ENCODE measurements around the gene ZNF516.

- TF ChIP-seq CTCF (CRISPR knock-in tag; IDR thresholded peaks at IDR 0.05) = no peak
- no peak for TF ChIP-seq ZHX1 (CRISPR knock-in tag; IDR thresholded peaks at IDR 0.05; ENCODE audit: low read depth)
- no peak for TF ChIP-seq EP300 (IDR thresholded peaks at IDR 0.05; ENCODE audit: low read depth in 2 of 2, low read length in 2 of 2)
- TF ChIP-seq EP300 (CRISPR knock-in tag; IDR thresholded peaks at IDR 0.05; ENCODE audit: borderline replicate concordance) = no peak
- no peak for TF ChIP-seq JDP2 (CRISPR knock-in tag; IDR thresholded peaks at IDR 0.05; ENCODE audit: borderline replicate concordance)
- TF ChIP-seq SOX6 (IDR thresholded peaks at IDR 0.05) = no peak
- TF ChIP-seq SOX6 (CRISPR knock-in tag; IDR thresholded peaks at IDR 0.05) = no peak
- no peak for TF ChIP-seq E2F5 (CRISPR knock-in tag; conservative IDR thresholded peaks at IDR 0.05)
Observed at GRCh38 chr18:76382275-76382674, 112.8 kb downstream of the ZNF516 start.
